ENCODE measurements around the gene NPFFR2. TPM values are rescaled to one million over a fixed set of nuclear protein-coding genes. Genes with fewer than 3 reads are reported as not detected.

Gene NPFFR2
- total RNA-seq, 1 donor from 2014 or later, result not detected

- Mint-ChIP-seq H3K27ac (no peak overlapping the region), H3K9me3 (no peaks in the 10 kb centered on the region), H3K27me3 (ENCODE audit: low read depth) (no peaks in the 10 kb centered on the region), H3K4me1 (no peaks in the 10 kb centered on the region), H3K4me3 (no peak overlapping the region), H3K36me3 (no peaks in the 10 kb centered on the region)
- DNase-seq (ENCODE audit: low spot score in 2 of 2, unreplicated experiment in 2 of 2), result no peak
- no peak for TF ChIP-seq CTCF (IDR thresholded peaks at IDR 0.05; ENCODE audit: unreplicated experiment)
Measured at GRCh38 chr4:72011906-72012305, 19.9 kb upstream of the NPFFR2 start.

DNA sequence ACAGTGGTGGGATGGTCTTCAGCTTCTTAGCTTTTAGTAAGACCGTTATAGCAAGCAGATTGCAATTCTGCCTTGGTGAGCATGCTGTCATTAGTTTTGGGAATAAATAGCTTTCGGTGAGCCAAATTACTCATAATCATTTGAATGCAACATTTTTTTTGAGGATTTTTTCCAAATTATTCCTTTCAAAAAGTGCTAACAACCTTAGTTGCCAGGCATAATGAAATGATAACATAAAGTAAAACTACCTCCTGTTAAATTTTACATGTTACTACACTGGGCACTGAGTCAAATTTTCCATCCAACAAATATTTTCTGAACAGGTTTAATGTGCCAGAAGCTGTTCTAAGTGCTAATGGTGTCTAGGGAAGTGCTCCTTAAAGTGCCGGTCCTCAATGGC, 15.8 kb upstream of the NPFFR2 start:
- H3K4me3 Mint-ChIP-seq, result no peak overlapping the region
- no peak for TF ChIP-seq CTCF (IDR thresholded peaks at IDR 0.05; ENCODE audit: unreplicated experiment)
- H3K9me3 Mint-ChIP-seq, result no peaks in the 10 kb centered on the region
- no peak for DNase-seq (ENCODE audit: low spot score in 2 of 2, unreplicated experiment in 2 of 2)
- H3K27ac Mint-ChIP-seq, result no peak overlapping the region
- H3K36me3 Mint-ChIP-seq, result no peaks in the 10 kb centered on the region
- no peaks in the 10 kb centered on the region for H3K4me1 Mint-ChIP-seq
- no peaks in the 10 kb centered on the region for H3K27me3 Mint-ChIP-seq (ENCODE audit: low read depth)

DNA sequence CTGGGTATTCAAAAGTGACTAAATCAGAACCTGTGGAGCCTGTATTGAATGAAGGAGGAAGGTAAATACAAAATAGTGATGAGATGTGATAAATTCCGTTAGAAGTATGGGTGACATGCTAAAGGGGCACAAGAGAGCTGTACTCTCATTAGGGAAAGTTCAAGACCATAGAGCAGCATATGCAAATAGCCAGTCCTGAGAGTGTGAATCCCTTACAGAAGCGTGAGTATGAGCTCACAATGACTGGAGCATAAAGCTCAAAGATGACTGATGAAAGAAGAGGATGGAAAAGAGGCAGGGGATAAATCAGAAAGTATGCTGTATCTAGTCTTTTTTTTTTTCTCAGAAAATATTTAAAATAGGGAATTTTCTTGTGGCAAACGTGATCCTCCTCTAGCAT, 12.1 kb upstream of the NPFFR2 start:
- no peaks in the 10 kb centered on the region for H3K4me1 Mint-ChIP-seq
- H3K27ac Mint-ChIP-seq, result no peak overlapping the region
- H3K9me3 Mint-ChIP-seq, result no peaks in the 10 kb centered on the region
- H3K36me3 Mint-ChIP-seq, result no peaks in the 10 kb centered on the region
- H3K27me3 Mint-ChIP-seq (ENCODE audit: low read depth), result no peaks in the 10 kb centered on the region
- no peak overlapping the region for H3K4me3 Mint-ChIP-seq
- DNase-seq (ENCODE audit: low spot score in 2 of 2, unreplicated experiment in 2 of 2), result no peak
- TF ChIP-seq CTCF (IDR thresholded peaks at IDR 0.05; ENCODE audit: unreplicated experiment), result no peak

DNA sequence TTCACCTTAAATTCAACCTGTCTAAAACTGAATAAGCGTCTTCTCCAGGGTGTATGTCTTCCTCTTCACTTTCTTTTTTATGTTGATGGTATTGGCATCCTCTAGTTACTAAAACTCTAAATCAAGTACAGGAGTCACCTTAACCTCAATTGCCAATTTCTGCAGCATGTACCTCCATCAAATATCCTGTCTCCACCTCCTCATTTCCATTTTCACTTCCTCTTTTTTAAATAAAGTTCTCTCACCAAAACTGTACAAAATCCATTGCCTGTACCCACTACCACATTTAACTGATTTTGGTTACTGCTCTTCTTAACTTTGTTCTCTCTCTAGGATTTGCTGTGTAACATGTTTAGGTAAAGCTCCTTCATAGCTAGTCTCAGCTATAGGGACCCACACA, 9.2 kb upstream of the NPFFR2 start:
- no peaks in the 10 kb centered on the region for H3K27me3 Mint-ChIP-seq (ENCODE audit: low read depth)
- no peak overlapping the region for H3K27ac Mint-ChIP-seq
- H3K9me3 Mint-ChIP-seq, result no peaks in the 10 kb centered on the region
- H3K36me3 Mint-ChIP-seq, result no peaks in the 10 kb centered on the region
- no peaks in the 10 kb centered on the region for H3K4me1 Mint-ChIP-seq
- TF ChIP-seq CTCF (IDR thresholded peaks at IDR 0.05; ENCODE audit: unreplicated experiment), result no peak
- no peak overlapping the region for H3K4me3 Mint-ChIP-seq
- DNase-seq (ENCODE audit: low spot score in 2 of 2, unreplicated experiment in 2 of 2), result no peak

GRCh38 chr4:72055566-72055965, 23.8 kb downstream of the NPFFR2 start:
- Mint-ChIP-seq H3K27me3 (ENCODE audit: low read depth) (no peaks in the 10 kb centered on the region), H3K4me3 (no peak overlapping the region), H3K4me1 (no peaks in the 10 kb centered on the region), H3K27ac (no peak overlapping the region), H3K36me3 (no peaks in the 10 kb centered on the region), H3K9me3 (no peaks in the 10 kb centered on the region)
- no peak for DNase-seq (ENCODE audit: low spot score in 2 of 2, unreplicated experiment in 2 of 2)
- TF ChIP-seq CTCF (IDR thresholded peaks at IDR 0.05; ENCODE audit: unreplicated experiment), result no peak

DNA sequence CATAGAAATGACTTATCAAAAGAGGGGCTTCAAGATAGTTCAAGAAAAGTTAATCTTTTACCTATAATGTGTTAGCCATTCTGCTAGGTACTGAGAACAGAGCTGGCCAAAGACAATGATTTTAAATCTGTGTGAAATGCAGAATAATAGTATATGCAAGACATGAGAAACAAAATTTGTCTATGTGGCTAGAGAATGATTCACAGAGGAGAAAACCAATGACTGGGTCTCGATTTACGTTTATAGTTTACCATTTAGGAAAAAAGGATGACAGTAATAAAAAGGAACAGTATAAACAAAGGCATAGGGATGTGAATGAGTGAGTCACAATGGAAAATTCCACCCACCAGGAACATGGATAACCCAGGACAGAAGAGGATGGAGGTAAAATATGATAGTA, 31.9 kb downstream of the NPFFR2 start:
- H3K4me1 Mint-ChIP-seq, result no peaks in the 10 kb centered on the region
- no peaks in the 10 kb centered on the region for H3K9me3 Mint-ChIP-seq
- H3K4me3 Mint-ChIP-seq, result no peak overlapping the region
- no peak for DNase-seq (ENCODE audit: low spot score in 2 of 2, unreplicated experiment in 2 of 2)
- no peaks in the 10 kb centered on the region for H3K27me3 Mint-ChIP-seq (ENCODE audit: low read depth)
- TF ChIP-seq CTCF (IDR thresholded peaks at IDR 0.05; ENCODE audit: unreplicated experiment), result no peak
- no peak overlapping the region for H3K27ac Mint-ChIP-seq
- no peaks in the 10 kb centered on the region for H3K36me3 Mint-ChIP-seq
